GM19025 (cell line): ENCODE data around the gene TSPAN5.
"Not testable (repeated sequence)": the region's sequence is repeated elsewhere in the genome, so short reads cannot be mapped to it uniquely, and the experiment has no call there.

ENCODE experiments used
- ATAC-seq: cut with Tn5 transposase; IDR thresholded peaks from one replicate; pipeline ENCODE4 v1.9.1; 2021; ENCODE audit warnings: mild to moderate bottlenecking, low read depth, moderate library complexity; ENCODE audit not compliant: unreplicated experiment

The TSPAN5 gene

DNA sequence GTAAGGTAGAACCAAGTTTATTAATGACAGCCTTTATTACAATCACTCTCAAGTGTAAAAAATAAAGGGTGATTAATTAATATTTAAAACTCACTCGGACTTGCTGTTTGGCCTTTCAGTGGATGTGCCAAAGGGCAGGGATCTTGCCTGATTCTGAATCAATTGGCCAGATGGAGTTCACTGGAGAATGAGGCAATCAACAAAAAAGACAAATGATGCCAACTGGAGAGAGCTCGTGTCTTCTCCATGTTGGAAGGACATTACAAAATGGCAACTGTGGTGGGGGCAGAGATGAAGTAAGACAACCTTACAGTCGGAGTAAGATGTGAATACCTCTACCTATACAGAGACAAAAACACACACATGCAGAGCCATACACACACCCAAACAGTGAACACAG is 188.0 kb downstream of the TSPAN5 start:
- ATAC-seq, result no peak

GRCh38 chr4:98469771-98470170 is 188.6 kb downstream of the TSPAN5 start:
- ATAC-seq, result no peak

GRCh38 chr4:98468709-98469108 is 189.7 kb downstream of the TSPAN5 start:
- ATAC-seq, result no peak

GRCh38 chr4:98467627-98468072 is 190.8 kb downstream of the TSPAN5 start:
- ATAC-seq, result peak; percentile 91

DNA sequence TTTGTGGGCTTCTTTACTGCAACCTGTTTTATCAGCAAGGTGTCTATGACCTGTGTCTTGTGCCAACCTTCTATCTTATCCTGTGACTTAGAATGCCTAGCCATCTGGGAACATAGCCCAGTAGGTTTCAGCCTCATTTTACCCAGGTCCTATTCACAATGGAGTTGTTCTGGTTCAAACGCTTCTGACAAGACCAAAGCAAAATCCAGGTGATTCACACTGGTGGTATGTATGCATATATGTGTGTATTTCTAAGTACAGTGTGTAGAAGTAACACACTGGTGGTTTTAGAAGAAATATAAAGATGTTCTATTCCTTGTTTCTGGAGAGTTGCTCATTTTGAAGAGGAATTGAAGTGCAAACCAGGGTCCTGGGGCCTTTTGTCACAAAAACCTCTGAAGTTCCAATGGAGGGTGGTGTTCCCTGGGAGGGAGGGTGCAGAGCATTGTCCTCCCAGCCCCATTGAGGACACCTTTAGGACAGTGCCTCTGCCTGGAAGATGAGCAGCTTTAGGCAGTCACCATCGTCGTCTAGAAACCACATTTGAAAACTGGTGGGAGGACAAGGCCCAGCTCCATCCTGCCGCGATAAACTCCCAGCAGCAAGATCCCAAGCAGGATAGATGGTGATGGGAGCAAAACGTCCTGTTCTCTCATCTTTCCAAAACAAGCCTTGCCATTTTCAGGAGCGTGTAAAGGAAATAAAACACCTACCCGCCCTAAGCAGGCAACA is 191.4 kb downstream of the TSPAN5 start:
- ATAC-seq, result no peak

- no peak for ATAC-seq
These were observed 195.9 kb downstream of the TSPAN5 start for GRCh38 chr4:98462487-98462886.

DNA sequence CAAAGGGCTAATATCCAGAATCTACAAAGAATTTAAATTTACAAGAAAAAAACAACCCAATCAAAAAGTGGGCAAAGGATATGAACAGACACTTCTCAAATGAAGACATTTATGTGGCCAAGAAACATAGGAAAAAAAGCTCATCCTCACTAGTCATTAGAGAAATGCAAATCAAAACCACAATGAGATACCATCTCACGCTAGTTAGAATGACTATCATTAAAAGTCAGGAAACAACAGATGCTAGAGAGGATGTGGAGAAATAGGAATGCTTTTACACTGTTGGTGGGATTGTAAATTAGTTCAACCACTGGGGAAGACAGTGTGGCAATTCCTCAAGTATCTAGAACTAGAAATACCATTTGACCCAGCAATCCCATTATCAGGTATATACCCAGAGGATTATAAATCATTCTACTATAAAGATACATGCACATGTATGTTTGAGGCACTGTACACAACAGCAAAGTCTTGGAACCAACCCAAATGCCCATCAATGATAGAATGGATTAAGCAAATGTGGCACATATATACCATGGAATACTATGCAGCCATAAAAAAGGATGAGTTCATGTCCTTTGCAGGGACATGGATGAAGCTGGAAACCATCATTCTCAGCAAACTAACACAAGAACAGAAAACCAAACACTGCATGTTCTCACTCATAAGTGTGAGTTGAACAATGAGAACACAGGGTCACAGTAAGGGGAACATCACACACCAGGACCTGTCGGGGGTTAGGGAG is 197.1 kb downstream of the TSPAN5 start:
- ATAC-seq, result not testable (repeated sequence)

GRCh38 chr4:98457422-98457821 is 201.0 kb downstream of the TSPAN5 start:
- not testable (repeated sequence) for ATAC-seq

DNA sequence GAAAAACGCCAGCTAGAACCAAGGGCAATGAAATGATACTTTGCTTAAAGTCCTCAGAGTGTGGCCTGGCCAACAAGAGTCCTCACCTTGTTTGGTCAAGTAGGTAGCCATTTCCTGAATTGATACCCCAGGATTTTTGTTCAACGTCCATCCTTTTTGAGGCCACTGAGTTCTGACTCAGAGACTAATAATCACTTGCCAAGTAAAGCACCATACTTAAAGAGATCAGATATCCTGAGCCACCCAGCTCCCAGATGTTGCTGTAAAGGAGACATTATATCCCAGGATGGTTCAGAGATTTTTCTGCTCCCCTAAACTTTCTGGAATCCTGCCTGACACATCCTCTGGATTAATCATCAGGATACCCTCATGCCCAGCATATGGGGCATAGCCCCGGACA is 206.3 kb downstream of the TSPAN5 start:
- ATAC-seq, result no peak

GRCh38 chr4:98448908-98449307 is 209.5 kb downstream of the TSPAN5 start:
- ATAC-seq, result peak; percentile 36

DNA sequence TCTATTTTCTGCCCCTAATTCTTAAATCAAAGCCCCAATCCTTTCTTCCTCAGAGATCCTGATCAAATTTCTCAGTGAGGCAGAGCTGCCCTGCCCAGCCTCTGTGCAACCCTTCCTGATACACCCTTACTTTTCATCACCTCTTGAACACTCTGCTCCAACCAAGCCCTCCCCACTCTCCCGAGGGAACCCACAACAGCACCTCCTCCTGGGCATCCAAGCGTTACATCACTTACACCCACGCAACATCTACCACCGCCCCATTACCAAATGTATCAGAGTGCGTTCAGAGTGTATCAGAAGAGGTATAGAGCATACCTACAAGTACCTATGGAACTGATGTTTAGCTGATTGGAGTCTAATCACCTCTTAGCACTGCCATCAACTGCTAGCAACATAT is 210.8 kb downstream of the TSPAN5 start:
- ATAC-seq, result no peak

DNA sequence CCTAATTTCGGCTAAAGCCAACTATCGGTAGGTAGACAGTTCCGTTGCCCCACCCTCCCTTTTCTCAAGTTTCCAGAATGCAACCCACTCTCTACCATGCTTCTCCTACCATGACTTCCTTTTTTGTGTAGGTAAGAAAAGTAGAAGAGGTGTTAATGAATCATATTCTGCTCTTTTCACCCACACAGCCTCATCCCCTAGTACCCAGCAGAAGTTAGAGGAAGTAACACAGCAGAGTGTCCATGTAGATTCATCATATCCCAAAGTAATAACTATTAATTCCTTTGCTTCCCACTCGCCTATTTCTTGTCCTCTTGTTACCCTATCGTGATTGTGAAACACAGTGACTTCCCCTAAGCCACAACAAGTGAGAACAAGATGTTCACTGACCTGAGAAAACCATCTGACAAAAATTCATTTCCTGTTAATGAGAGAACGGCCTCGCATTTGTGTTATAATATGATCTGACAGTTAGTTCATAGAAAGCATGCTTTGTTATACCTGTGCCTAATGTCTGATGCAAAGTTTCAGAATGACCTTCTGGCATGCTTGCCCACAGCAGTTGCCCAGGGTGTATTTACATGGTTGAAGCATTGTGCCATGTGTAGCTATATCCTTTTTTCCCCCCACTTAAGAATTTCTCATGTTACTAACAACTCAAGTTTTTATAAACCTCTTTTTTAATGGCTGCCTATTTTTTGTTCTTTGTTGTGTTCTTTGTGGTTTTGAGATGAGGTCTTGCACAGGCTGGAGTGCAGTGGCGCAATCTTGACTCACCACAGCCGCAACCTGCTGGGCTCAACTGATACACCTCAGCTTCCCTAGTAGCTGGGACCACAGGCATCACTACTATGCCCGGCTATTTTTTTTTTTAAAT is 211.7 kb downstream of the TSPAN5 start:
- peak; percentile 57 for ATAC-seq

GRCh38 chr4:98444371-98444770 is 214.0 kb downstream of the TSPAN5 start:
- ATAC-seq, result no peak

DNA sequence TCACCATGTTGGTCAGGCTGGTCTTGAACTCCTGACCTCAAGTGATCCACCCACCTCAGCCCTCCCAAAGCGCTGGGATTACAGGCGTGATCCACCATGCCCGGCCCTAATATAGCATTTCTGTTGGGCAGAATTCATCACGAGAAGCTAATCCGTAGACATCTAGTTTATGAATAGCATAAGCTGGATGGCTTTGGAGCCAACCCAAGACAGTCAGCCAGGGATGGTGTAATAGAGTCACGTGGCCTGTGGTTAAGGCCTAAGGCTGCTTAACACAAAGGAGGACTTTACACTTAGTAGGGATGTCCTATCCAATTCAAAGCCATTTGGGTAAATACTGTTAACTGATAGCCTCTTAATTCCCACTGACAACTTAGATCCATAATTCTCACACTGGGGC is 223.6 kb downstream of the TSPAN5 start:
- ATAC-seq, result no peak

DNA sequence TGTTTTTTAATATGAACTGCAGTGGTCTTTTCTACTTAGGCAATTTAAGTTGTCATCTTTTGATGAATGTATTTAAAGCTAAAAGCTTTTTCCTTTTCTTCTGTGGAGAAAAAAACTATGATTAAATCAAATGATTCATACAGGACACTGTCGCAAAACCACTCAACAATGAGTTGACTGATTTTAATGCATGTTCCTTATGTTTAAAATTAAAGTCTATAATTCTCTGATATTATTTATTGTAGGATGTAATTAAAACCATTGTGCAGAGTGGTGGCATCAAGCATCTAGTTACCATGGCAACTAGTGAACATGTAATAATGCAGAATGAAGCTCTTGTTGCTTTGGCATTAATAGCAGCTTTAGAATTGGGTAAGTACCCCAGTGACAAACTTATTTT is 224.7 kb downstream of the TSPAN5 start:
- no peak for ATAC-seq

GRCh38 chr4:98430708-98431403 is 227.6 kb downstream of the TSPAN5 start:
- ATAC-seq, result no peak

- no peak for ATAC-seq
These were observed 235.4 kb downstream of the TSPAN5 start for GRCh38 chr4:98423009-98423408.

DNA sequence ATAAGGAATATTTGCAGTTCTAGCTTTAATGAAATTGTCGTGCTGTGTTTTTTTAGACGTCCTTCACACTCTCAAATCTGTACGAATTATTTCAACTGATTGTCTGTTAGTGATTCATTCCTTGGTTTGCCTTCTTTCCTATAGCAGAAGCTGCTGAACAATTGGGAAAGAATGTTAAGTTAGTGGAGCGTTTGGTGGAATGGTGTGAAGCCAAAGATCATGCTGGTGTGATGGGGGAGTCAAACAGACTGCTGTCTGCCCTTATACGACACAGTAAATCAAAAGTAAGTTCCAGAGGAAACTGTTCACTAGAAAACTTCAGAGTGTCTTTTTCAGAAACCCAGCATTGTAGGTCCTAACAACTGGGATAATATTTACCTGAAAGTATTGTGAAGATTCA is 237.3 kb downstream of the TSPAN5 start:
- no peak for ATAC-seq
